Measurements from ENCODE around the gene CLPX.
"Not testable (repeated sequence)": the region's sequence is repeated elsewhere in the genome, so short reads cannot be mapped to it uniquely, and the experiment has no call there.

Gene CLPX

DNA sequence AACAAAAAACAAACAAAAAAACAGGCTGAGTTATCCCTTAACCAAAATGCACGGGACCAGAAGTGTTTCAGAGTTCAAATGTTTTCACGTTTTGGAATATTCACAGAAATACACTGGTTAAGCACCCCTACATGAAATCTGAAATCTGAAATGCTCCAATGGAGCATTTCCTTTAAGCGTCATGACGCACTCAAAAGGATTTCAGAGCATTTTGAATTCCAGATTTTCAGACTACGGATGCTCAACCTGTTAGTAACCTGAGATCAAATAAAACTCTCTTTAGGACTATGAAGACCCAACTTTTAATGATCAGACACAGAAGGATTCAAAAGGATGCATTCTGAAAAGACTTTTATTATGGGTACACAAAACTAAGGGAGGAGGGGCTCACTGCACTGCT, 9.6 kb downstream of the CLPX start:
- in situ Hi-C loops (cut with HindIII; ENCODE audit: low sequenced_read_pairs), result no loop called here

GRCh38 chr15:65174509-65174908, 10.6 kb downstream of the CLPX start:
- in situ Hi-C loops (cut with HindIII; ENCODE audit: low sequenced_read_pairs), result no loop called here

DNA sequence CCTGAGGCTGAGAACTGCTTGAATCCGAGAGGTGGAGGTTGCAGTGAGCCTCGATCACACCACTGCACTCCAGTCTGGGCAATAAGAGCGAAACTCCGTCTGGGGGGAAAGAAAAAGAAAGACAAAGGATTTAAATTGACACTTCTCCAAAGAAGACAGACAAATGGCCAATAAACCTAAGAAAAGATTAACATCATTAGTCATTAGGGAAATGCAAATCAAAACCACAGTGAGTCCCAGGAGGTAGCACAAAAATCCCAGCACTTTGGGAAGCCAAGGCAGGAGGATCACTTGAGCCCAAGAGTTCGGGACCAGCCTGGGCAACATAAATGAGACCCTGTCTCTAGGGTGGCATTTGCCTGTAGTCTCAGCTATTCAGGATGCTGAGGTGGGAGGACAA, 12.6 kb downstream of the CLPX start:
- in situ Hi-C loops (cut with HindIII; ENCODE audit: low sequenced_read_pairs), result no loop called here

DNA sequence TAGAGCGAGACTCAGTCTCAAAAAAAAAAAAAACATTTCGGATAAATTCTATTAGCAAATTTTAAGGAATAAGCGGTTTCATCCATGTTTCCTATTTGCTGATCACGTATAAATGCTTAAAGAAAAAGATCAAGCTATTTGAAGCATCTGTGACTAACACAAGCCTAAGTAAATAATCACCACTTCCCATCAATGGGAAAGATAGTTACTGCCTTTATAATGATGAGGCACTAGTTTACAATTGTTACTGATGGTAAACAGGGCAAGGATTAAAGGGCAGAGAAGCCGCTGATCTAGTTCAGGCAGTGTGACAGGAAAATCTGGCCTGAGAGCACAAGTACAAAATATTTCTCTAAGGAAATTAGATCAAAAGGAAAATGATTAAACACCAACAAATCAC, 13.7 kb downstream of the CLPX start:
- in situ Hi-C loops (cut with HindIII; ENCODE audit: low sequenced_read_pairs), result no loop called here

- in situ Hi-C loops (cut with HindIII; ENCODE audit: low sequenced_read_pairs), result no loop called here
Measured at GRCh38 chr15:65165875-65166274, 19.3 kb downstream of the CLPX start.

DNA sequence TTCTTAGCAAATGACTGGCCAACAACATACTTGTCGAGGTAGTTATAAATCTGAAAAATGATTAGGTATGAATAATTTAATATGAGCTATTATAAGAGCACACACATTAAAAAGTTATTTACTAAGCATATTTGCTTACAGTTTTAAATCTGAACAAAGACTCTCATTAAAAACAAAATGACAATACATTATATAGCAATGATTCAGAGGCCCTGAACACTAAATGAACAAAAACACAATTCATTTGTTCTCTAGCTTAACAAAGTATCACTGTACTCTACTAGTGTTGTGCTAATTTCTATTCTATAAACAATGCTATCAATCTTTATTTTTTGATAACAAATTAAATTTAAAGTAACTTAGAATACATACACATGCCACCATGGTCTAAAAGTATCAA, 21.0 kb downstream of the CLPX start:
- in situ Hi-C loops (cut with HindIII; ENCODE audit: low sequenced_read_pairs), result no loop called here

GRCh38 chr15:65163041-65163440, 22.1 kb downstream of the CLPX start:
- in situ Hi-C loops (cut with HindIII; ENCODE audit: low sequenced_read_pairs), result no loop called here

DNA sequence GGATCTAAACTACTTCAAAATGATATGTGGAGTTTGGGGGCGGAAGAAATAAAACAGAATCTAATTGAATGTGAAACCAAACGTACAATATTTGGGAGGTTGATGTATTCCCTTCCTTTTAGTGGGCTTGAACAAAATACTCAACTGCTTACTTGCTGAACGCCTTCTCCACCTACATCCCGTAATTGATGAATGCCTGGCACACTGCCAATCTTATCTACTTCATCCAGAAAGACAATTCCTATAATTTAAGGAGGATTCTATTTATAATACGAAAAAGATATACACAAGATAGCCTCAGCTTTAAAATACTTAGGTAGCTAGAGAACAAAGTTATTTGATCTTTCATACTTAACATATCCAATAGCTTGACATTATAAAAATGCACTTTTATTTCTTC, 28.4 kb downstream of the CLPX start:
- in situ Hi-C loops (cut with HindIII; ENCODE audit: low sequenced_read_pairs), result no loop called here

DNA sequence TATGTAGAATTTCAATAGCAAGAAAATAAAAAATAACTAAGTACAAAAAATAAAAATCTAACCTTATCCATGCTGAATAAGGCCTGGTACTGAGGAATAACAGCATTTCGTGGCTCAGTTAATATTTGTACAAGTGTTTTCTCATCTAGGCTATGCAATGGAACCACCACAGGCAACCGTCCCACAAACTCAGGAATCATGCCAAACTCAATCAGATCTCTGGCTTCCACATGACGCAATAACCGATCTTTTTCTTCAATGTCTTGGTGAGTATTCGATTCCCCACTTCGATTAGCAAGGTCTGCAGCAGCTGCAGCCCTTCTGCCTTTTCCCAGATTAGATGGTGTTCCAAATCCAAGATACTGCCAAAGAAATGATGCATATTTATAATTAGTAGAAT, 30.4 kb downstream of the CLPX start:
- in situ Hi-C loops (cut with HindIII; ENCODE audit: low sequenced_read_pairs), result no loop called here

- in situ Hi-C loops (cut with HindIII; ENCODE audit: low sequenced_read_pairs), result loop anchor here (5.0 kb wide), 1 partner anchor 36 kb away; no protein-coding TSS in a partner anchor
Measured at GRCh38 chr15:65147902-65148301, 37.2 kb downstream of the CLPX start.

DNA sequence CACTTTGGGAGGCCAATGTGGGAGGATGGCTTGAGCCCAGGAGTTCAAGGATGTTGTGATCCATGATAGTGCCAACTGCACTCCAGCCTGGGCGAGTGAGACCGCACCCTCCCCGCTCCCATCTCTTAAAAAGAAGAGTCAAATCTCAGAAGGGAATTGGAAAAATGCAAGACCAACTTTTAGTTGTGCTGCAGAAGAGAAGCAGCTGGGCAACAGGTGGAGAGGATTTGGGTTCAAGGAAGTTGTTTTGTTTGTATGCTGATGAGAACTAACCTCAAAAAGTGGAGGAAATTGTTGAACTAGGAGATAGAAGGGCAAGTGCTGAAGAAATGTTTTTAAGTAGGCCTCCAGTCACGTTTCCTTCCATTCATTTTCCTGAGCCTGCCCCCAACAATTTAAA, 38.7 kb downstream of the CLPX start:
- in situ Hi-C loops (cut with HindIII; ENCODE audit: low sequenced_read_pairs), result loop anchor here (5.0 kb wide), 1 partner anchor 34 kb away; no protein-coding TSS in a partner anchor

DNA sequence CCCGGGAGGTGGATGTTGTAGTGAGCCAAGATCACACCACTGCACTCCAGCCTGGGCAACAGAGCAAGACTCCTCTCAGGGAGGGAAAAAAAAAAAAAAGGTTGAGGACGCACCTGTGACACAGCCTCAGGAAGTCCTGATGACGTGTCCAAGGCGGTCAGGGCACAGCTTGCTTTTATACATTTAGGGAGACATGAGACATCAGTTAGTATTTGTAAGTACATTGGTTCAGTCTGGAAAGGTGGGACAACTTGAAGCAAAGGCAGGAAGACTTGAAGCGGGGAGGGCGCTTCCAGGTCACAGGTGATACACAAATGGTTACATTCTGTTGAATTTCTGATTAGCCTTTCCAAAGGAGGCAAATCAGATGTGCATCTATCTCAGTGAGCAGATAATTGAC, 46.5 kb downstream of the CLPX start:
- in situ Hi-C loops (cut with HindIII; ENCODE audit: low sequenced_read_pairs), result not testable (repeated sequence)

DNA sequence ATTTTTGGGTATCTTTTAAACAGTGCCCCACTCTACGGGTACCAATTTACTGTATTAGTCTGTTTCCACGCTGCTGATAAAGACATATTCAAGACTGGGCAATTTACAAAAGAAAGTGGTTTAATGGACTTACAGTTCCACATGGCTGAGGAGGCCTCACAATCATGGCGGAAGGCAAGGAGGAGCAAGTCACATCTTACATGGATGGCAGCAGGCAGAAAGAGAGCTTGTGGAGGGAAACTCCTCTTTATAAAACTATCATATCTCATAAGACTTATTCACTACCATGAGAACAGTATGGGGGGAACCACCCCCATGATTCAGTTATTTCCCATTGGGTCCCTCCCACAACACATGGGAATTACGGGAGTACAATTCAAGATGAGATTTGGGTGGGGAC, 47.2 kb downstream of the CLPX start:
- in situ Hi-C loops (cut with HindIII; ENCODE audit: low sequenced_read_pairs), result not testable (repeated sequence)

- in situ Hi-C loops (cut with HindIII; ENCODE audit: low sequenced_read_pairs), result not testable (repeated sequence)
Measured at GRCh38 chr15:65137089-65137488, 48.1 kb downstream of the CLPX start.

- in situ Hi-C loops (cut with HindIII; ENCODE audit: low sequenced_read_pairs), result no loop called here
Measured at GRCh38 chr15:65134538-65134937, 50.6 kb downstream of the CLPX start.

- in situ Hi-C loops (cut with HindIII; ENCODE audit: low sequenced_read_pairs), result no loop called here
Measured at GRCh38 chr15:65133548-65134200, 51.5 kb downstream of the CLPX start, which contains the start of gene PDCD7. TSS of gene PDCD7 (minus strand) at chr15:65133808. CDS start at chr15:65133781, 27 bp downstream.

- in situ Hi-C loops (cut with HindIII; ENCODE audit: low sequenced_read_pairs), result no loop called here
Measured at GRCh38 chr15:65132878-65133547, 52.1 kb downstream of the CLPX start.

DNA sequence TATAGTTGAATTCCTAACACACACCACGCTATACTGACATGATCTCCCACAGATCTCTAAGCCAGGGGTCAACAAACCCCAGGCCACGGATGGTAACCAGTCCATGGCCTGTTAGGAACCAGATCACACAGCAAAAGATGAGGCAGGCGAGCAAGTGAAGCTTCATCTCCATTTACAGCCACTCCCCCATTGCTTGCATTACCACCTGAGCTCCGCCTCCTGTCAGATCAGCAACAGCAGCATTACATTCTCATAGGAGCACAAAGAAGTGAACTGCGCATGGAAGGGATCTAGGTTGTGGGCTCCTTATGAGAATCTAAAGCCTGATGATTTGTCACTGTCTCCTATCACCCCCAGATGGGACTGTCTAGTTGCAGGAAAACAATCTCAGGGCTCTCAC, 54.2 kb downstream of the CLPX start:
- in situ Hi-C loops (cut with HindIII; ENCODE audit: low sequenced_read_pairs), result no loop called here

DNA sequence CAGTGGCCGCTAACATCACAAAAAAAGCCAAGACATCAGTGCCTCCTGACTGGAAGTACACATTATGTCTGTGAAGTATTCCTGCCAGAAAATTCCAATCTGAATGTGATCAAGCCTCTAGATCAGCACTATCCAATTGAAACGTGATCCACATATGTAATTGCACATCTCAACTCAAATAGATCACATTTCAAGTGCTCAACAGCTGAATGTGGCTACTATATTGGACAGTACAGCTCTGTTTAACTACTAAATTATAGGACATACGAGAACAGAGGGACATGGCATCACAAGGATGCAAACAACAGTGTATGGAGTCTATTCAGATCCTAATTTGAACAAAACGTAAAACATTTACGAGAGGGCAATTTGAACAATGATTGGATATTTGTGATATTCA, 69.6 kb downstream of the CLPX start:
- in situ Hi-C loops (cut with HindIII; ENCODE audit: low sequenced_read_pairs), result no loop called here

DNA sequence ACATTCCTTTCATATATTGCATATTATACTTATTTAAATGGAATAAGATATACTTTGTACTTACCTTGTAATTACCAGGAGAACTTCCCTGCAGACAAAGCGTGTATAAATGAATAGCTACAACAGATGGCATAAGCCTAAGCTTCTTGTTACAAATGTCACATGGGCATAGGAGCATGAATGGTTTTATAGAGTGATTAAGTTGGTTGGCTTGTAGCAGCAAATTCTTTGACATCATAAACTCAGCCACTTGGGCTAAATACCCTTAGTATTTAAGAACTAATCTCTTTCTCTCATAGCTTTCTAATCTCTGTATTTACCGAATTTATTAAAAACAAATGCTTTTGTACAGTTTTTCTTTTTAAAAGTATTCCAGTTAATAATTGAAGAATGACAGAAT, 70.1 kb downstream of the CLPX start, which contains the start of gene UBAP1L:
TSS of gene UBAP1L (minus strand) at position 115 of the 400 bp plus-strand sequence. CDS start 8,985 bp downstream, outside the sequence.
- in situ Hi-C loops (cut with HindIII; ENCODE audit: low sequenced_read_pairs), result no loop called here

DNA sequence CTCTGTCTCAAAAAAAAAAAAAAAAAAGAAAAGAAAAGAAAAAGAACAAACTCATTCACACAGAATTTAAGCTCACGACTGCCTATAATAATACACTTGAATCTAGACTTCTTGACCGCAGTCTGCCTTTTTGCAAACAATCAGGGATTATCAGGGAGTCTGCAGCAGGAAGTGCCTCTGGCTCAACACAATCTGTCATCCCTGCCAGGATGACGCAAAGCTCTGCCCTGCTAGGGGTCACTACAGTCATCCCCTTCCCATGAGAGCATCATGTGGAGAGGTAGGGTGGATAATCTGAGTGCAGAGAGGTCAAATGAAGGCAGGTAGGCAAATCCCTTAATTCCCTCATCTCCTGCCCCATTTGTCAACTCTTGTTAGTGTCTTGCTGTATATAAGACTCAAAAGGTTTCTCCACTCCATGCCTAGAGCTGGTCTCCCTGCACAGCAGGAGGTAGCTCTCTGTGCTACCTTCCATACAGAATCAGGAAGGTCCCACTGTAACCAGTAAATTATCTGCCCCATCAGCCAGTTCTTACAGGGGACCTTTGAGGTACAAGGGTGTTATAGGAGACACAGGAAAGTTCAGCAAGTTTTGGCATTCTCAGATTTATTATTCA, 74.4 kb downstream of the CLPX start:
- in situ Hi-C loops (cut with HindIII; ENCODE audit: low sequenced_read_pairs), result loop anchor here (5.0 kb wide), 1 partner anchor 37 kb away; no protein-coding TSS in a partner anchor

Data from endothelial cell of hepatic sinusoid (primary cell).